ENCODE results near the gene EML2.
"Not testable (repeated sequence)": the region's sequence is repeated elsewhere in the genome, so short reads cannot be mapped to it uniquely, and the experiment has no call there.

Gene EML2

GRCh38 chr19:45616704-45617017, 22.5 kb downstream of the EML2 start:
- no peak for DNase-seq (ENCODE audit: low read depth in 2 of 2)

- DNase-seq (ENCODE audit: low read depth in 2 of 2): peak; percentile 27 to 46
Measured at GRCh38 chr19:45615795-45616703, 23.1 kb downstream of the EML2 start.

DNA sequence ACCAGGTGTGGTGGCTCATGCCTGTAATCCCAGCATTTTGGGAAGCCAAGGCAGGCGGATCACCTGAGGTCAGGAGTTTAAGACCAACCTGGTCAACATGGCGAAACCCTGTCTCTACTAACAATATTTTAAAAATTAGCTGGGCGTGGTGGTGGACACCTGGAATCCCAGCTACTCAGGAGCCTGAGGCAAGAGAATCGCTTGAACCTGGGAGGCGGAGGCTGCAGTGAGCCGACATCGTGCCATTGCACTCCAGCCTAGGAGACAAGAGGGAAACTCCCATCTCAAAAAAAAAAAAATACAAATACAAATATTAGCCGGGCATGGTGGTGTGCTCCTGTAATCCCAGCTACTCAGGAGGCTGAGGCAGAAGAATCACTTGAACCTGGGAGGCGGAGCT, 24.1 kb downstream of the EML2 start:
- DNase-seq (ENCODE audit: low read depth in 2 of 2): not testable (repeated sequence)

DNA sequence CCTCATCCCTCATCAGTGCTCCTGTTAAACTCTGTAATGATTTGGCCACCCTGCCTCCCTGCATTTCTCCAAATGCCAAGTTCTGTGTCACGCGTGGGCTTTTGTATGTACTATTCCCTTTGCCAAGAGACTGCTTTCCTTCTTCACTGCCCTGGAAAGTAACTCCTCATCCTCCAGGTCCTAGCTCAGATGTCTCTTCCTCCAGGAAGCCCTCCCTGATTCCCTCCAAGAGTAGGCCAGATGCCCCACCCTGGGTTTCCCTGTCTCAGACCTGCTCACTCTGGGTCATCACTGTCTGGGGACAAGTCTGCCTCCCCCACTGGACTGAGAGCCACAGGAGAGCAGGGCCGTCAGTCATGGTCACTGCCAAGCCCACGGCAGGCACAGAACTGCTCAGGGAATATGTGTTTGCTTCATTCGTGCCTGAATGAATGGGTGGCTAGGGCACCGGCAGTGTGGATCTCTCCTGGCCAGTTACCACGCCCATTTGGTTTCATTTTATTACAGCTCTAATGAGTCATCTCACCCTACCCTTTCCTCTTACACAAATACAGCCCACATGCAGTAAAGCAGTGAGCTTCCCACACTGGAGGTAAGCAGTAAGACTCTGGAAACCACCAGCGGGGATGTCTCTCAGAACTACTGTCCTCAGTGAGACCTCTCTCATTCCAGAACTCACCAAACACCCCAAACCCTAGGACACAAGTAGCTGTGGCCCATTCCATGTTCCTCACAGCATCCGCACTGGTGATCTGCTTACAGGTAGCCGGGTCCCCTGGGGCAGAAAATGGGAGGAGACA, 25.1 kb downstream of the EML2 start:
- DNase-seq (ENCODE audit: low read depth in 2 of 2): no peak

DNA sequence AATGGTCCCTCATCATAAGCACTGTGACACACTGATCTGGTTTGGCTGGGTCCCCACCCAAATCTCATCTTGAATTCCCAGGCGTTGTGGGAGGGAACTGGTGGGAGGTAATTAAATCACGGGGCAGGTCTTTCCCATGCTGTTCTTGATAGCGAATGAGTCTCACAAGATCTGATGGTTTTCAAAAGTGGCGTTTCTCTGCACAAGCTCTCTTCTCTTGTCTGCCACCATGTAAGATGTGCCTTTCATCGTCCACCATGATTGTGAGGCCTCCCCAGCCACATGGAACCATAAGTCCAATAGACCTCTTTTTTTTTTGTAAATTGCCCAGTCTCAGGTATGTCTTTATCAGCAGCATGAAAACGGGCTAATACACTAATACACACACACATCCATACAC, 30.2 kb downstream of the EML2 start:
- no peak for DNase-seq (ENCODE audit: low read depth in 2 of 2)

- DNase-seq (ENCODE audit: low read depth in 2 of 2): peak in 1 of 2 donors; percentile 32
Measured at GRCh38 chr19:45607071-45608029, 31.8 kb downstream of the EML2 start.

DNA sequence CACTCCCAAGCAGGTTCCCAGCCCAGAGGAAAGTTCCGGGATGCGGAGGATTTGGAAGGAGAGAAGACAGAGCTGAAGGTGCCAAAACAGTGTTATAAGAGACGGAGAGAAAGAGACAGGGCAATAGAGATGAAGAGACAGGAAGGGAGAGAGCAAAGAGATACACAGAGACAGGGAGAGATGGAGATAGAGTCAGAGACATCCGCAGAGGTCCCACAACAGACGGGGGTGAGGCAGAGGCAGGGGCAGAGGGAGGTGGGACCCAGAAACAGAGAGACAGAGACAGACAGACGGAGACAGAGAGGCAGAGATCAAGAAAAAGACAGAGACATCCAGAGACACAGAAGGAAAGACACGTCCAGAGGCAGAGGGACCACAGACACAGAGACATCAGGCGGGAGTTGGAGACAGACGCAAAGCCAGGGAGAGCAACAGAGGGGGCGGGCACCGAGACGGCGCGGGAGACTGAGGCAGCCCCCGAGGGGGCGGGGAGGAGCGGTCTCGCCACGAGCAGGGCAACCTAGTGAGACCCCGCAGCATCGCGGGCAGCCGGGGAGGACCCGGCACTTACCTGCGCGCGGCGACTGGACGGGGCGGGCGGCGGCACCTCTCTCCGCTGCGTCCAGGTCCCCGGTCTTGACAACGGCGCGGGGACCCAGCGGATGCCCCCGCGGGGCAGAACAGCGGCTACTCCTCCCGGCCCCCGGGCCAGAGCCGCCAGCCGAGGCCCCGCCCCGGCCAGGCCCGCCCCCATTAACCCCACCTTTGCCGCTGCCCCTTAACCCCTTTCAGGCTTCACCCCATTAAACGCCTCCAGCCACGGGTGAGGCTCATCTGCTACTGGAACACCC, 37.4 kb downstream of the EML2 start, which contains the start of gene GPR4:
GPR4 (minus strand) TSS at position 689 of the 851 bp plus-strand sequence. CDS start 10,346 bp downstream, outside the sequence.
- DNase-seq (ENCODE audit: low read depth in 2 of 2): no peak

DNA sequence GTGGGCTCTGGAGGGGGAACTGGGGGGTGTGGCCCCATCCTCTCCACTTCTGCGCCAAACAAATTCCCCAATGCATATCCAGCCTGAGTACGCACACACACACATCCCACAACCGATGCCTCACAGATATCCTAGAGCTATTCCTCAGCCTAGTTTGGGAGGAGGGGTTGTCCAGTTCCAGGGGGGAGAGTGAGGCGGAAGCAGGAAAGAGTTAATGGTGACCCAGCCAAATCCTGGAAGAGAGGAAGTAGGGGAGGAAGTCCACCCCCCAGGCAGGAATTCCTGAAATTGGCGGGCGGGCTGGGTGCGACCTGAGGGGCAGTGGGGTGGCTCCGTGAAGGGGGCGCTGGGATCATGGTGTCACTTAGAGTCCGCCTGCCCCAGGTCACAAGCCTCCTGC, 38.1 kb downstream of the EML2 start:
- no peak for DNase-seq (ENCODE audit: low read depth in 2 of 2)

DNA sequence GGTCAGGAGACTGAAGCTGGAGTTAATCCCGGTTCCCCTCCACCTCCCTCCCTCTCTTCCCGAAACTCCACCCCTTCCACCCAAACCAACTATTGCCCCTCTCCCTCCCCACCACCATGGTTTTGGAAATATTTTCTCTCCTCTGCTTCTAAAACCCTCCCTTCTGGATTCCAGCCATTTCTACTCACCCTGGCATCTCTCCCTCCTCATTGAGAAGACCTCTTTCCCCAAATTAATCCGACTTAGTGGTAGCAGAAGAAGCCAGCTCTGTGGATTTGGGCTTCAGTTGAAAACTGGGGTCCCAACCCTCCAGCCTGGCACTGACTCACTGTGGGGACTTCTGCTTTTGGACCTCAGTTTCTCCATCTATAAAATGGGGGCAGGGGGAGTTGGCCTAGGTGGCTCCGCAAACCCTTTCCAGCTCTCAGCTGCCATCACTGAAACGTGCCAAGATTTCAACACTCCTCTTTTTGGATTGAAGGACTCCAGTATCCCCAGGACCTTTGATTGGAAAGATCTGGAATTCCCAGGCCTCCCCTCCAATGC, 38.8 kb downstream of the EML2 start:
- DNase-seq (ENCODE audit: low read depth in 2 of 2): no peak

DNA sequence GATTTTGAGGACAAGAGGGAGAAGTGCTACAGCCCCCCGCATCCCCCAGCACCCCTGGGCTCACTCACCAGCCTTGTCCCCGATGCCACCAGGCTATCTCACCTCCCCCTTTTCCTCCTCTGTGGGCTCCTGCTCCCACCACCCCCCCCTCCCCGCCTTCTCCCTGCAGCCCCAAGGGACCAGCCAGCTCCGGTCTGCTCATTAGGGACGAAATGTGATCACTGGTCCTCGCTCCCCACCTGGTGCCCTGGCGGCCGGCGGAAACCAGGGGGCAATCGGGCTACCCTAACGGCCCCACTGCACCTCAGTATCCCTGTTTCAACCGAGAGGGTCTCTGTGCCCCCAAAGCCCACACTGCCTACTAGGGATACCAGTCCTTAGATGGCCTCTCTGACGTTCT, 39.9 kb downstream of the EML2 start:
- no peak for DNase-seq (ENCODE audit: low read depth in 2 of 2)

DNA sequence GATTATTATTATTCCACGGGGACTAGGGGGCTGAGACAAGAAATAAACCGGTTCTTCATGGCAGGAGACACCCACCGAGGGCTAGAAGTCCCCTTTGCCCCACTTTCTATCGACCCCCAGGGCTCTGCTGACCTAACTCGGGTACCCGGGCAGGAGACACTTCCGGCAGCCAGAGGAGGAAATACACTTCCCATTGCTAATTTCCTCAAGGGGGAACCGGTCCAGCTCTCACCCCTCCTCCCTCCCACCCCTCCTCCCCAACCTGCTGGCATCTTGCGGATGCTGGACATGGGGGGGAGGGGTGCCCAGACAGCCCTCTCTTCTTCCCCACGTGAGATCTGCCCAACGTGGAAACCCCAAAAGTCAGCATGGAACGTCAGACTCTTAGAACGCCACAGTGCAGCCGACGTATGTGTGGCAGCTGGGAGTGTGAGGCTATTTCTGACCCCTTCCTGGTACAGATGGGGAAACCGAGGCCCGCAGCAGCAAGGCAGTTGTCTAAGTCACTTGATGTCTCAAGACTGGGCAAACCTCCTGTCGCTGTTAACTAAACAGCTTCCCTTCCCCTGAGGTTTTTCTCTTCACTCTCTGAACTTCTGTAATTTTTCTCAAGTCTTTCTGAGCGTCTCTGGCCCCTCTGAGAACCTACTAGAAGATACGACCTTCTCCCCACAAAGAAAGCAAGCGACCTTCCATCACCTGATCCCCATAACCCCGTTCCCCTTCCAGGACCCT, 40.8 kb downstream of the EML2 start:
- no peak for DNase-seq (ENCODE audit: low read depth in 2 of 2)

DNA sequence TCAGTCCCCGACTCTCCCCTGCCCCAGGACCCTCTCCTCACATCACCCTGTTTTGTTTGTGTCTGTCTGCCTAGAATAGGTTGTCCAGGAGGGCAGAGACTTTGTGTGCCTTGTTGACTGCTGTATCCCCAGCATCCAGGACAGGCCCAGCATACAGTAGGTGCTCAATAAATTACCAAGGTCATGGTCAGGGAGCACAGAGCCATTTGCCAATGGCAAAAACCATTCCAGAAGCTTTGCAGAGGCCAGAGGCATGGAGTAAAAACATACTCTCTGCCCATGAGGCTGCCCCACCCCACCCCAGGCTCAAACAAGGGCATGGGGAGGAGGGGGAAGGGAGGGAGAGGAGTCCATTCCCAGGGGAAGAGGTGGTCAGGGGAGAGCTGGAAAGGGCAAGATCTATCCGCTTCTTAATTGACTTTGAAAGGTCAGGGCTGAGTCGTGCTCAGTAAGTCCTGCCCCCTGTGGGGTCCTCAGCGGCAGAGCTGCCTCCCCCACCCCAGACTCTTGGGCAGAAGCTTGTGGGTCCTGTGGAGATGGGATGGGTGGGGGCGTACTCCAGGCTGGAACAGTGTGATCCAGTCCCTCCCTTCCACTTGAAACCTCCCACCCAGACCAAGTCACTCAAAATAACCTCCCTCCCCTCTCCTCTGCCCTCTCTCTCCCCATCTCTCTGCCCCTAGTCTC, 41.6 kb downstream of the EML2 start:
- no peak for DNase-seq (ENCODE audit: low read depth in 2 of 2)

DNA sequence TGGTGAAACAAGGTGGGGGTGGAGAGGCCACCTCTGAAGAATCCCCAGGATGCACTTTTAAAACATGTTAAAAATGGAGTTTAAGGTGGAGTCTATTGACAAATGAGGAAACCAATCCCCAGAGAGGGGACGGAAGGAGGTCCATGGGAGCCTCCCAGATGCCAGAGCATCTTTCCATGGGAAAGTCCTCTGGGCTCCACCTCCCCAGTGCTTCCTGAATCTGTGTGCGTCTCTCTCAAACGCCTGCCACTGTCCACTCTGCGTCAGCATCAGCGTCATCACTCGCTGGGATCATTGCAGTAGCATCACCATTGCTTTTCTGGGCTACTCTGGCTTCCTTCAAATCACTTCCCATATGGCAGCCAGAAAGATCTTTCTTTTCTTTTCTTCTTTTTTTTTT, 43.4 kb downstream of the EML2 start:
- DNase-seq (ENCODE audit: low read depth in 2 of 2): no peak

- DNase-seq (ENCODE audit: low read depth in 2 of 2): no peak
Measured at GRCh38 chr19:45593520-45593919, 45.7 kb downstream of the EML2 start.

GRCh38 chr19:45592366-45592765, 46.8 kb downstream of the EML2 start:
- no peak for DNase-seq (ENCODE audit: low read depth in 2 of 2)

- no peak for DNase-seq (ENCODE audit: low read depth in 2 of 2)
Measured at GRCh38 chr19:45591638-45592005, 47.6 kb downstream of the EML2 start.

DNA sequence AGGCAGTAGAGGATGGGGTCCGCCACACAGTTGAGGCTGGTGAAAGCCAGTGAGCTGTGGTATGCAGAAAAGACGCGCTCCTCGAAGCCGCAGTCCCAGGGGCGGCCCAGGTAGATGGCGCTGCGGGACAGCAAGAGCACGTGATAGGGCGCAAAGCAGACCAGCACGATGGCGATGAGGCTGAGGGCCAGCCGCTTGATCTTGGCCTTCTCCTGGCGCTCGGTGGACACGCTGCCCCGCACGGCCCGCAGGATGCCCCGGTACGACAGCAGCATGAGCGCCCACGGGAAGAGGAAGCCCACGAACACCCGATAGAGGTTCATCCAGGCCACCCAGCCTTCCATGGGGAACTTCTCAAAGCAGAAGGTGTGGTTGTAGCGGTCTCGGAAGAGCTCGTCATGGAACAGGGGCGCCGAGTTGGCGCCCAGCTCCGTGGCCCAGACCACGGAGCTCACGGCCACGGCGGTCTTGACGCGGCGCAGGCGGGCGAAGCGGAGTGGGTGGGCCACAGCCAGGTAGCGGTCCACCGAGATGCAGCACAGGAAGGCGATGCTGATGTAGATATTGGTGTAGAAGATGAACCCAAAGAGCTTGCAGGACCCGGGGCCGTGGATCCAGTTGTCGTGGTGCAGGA, 48.1 kb downstream of the EML2 start:
- no peak for DNase-seq (ENCODE audit: low read depth in 2 of 2)

DNA sequence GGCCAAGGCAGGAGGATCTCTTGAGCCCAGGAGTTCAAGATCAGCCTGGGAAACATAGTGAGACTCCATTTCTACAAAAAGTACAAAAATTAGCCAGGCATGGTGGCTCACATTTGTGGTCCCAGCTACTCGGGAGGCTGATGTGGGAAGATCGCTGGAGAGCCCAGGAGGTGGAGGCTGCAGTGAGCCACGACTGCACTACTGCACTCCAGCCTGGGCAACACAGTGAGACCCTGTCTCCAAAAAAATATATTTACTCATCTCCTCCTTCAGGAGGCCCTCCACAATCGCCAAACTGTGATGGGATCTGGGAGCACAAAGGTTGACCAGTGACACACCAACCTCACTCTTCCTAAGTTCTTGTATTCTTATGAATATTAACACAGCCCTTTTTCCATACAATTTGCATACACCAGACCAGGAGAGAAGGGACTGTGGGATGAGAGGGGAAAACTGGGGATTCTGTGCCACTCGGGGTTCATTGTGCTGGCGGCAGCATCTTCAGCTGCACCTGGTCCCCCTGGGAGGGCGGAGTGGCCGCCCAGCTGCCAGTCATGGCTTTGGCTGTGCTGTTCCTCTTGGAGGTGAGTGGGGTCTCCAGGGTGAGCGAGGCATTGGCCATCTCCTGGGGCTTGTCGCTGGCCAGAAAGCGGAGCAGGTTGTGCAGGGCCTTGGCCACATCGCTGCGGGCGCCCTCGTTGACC, 48.7 kb downstream of the EML2 start:
- no peak for DNase-seq (ENCODE audit: low read depth in 2 of 2)

All from stimulated activated CD8-positive, alpha-beta memory T cell treated with anti-CD3 and anti-CD28 coated beads, Interleukin-2, amount 100 ng/mL, for 1 hour (primary cell).